Astrocyte of the spinal cord (primary cell): ENCODE measurements around the gene ADGRV1.

Experiments
- DNase-seq: peaks from one replicate; pipeline ENCODE4 v3.0.0; 2011; ENCODE audit warnings: low read depth, low spot score
- H3K4me3 ChIP-seq: 2 replicates; pipeline ENCODE4 v1.5.1; 2011; ENCODE audit warnings: low read depth, mild to moderate bottlenecking, low read length, moderate library complexity
- in situ Hi-C: cut with HindIII; loops from 2 replicates; pipeline ENCODE4 v1.10.0; 2017; ENCODE audit warnings: low sequenced_read_pairs
- TF ChIP-seq, protein P1 (sequence below): IDR thresholded peaks from 2 replicates; pipeline ENCODE4 v1.5.1; 2012; ENCODE audit warnings: low read depth, mild to moderate bottlenecking, low read length, inconsistent platforms

Gene ADGRV1

DNA sequence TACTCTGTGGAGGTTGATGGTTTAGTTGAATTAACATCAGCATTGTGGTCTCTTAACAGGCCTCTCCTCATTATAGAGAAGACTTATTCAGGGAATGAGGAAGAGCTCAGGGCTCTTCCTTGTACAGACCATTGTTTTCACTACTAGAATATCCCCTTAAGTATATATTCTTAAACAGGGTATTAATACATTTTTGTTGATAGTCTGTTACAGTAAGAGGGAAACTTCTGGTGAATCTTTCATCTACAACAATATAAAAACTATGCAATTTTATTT lies 330.7 kb downstream of the ADGRV1 start:
- no peak for DNase-seq
- TF ChIP-seq, protein P1, sequence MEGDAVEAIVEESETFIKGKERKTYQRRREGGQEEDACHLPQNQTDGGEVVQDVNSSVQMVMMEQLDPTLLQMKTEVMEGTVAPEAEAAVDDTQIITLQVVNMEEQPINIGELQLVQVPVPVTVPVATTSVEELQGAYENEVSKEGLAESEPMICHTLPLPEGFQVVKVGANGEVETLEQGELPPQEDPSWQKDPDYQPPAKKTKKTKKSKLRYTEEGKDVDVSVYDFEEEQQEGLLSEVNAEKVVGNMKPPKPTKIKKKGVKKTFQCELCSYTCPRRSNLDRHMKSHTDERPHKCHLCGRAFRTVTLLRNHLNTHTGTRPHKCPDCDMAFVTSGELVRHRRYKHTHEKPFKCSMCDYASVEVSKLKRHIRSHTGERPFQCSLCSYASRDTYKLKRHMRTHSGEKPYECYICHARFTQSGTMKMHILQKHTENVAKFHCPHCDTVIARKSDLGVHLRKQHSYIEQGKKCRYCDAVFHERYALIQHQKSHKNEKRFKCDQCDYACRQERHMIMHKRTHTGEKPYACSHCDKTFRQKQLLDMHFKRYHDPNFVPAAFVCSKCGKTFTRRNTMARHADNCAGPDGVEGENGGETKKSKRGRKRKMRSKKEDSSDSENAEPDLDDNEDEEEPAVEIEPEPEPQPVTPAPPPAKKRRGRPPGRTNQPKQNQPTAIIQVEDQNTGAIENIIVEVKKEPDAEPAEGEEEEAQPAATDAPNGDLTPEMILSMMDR, result no peak
- in situ Hi-C loops, result no loop called here
- no peak overlapping the region for H3K4me3 ChIP-seq

DNA sequence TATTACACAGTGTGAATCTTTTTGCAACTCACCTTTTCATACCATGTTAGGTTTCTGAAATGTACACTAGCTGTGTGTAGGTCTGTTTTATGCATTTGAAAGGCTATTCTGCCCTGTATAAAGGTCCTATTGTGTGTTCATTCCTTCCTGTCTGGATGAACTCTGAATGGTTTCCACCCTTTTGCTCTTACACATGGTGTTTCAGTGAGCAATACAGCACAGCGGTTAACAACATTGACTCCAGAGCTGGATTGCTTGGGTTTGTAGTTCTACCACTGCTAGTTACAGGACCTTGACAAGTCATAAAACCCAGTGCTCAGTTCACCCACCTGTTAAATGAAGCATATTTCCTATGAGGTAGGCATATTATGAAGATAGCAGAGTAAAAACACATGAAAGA lies 331.6 kb downstream of the ADGRV1 start:
- TF ChIP-seq, protein P1, result no peak
- no peak overlapping the region for H3K4me3 ChIP-seq
- in situ Hi-C loops, result no loop called here
- DNase-seq, result no peak

DNA sequence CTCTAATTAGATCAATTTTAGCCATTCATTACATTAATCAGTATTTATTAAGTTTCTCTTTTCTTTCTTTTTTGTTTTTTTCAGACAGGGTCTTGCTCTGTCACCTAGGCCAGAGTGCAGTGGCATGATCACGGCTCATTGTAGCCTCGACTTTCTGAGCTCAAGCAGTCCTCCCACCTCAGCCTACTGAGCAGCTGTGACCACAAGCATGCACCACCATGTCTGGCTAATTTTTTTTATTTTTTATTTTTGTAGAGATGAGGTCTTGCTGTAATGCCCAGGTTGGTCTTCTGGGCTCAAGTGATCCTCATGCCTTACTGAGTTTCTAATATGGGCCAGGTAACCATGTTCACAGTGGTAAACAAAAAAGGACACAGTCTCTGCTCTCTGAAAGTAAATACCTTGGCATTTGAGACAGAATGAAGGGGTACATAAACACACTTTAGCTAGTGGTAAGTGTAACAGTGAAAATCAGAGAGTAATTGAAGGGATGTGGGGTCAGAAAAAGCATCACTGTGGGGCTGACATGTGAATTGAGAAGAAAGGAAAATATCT lies 336.3 kb downstream of the ADGRV1 start:
- H3K4me3 ChIP-seq, result no peak overlapping the region
- in situ Hi-C loops, result no loop called here
- DNase-seq, result no peak
- TF ChIP-seq, protein P1, result no peak

DNA sequence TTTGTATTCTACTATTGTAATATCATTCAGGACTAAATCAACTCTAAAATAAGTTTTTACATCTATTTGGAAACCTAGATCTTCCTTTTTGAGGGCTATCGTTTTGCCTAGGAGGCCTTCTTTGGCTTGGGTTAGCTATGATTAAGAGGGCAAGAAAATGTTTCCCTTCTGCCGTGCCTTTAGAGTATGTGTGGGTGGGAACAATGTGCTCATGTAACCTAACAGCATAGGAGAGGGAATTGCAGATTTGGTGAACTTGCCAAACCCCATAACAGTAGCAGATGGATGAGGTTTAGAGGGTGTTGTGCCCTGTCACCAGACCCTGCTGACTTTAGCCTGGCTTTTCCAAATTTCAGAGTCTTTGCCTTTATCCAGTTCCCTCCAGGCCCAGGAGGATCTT lies 339.0 kb downstream of the ADGRV1 start:
- in situ Hi-C loops, result no loop called here
- DNase-seq, result no peak
- TF ChIP-seq, protein P1, result no peak
- H3K4me3 ChIP-seq, result no peak overlapping the region

DNA sequence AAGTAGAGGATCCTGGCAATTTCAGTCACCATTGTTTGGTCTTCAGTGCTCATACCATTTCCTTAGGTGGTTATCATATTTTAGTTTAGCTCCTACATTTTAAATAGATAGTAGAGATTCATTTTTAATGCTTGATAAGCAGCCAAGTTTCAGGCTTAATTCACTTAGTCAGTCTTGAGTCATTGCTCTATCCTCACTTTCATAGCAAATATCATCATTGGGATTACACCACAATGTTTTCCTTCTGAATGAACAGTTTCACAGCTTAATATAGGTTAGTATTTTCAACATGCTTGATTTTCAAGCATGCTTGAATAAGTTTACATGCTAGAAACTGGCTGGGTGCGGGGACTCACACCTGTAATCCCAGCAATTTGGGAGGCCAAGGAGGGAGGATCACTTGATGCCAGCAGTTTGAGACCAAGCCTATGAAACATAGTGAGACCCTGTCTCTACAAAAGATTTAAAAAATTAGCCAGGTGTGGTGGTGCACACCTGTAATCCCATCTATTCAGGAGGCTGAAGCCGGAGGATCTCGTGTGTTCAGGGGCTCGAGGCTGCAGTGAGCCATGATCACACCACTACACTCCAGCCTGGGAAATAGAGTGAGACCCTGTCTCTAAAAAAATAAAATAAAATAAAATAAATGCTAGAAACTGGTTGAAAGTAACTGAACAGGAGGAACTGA lies 339.9 kb downstream of the ADGRV1 start:
- TF ChIP-seq, protein P1, result no peak
- peak; percentile 14 for DNase-seq
- in situ Hi-C loops, result no loop called here
- no peak overlapping the region for H3K4me3 ChIP-seq

DNA sequence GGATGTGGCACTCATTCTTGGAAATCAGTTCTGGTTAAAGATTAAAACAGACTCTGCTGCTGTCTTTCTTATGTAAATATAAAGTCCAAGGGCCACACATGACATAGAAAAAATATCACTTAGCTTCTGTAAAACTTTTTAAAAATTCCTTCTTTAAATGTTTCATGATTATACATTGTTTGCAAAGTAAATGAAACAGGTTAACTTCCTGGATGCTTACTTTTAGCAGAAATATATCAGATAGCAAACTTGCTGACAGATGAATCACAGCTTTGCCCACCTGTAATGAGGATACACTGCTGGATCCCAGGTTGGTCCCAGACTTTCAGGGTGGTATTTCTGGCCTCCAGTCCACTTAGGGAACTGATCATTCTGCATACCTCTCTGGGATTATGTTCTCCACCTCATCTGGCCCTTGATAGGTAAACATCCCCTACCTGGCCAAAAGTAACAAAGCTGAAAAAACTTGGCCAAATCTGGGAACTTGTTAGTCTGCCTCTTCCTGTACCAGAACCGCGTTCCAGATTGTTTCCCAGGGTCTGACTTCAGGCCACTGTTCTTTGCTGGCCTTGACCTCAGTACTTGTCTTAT lies 340.5 kb downstream of the ADGRV1 start:
- TF ChIP-seq, protein P1, result no peak
- no peak for DNase-seq
- in situ Hi-C loops, result no loop called here
- no peak overlapping the region for H3K4me3 ChIP-seq
